ENCODE measurements around the gene NTN1.

NTN1 gene

DNA sequence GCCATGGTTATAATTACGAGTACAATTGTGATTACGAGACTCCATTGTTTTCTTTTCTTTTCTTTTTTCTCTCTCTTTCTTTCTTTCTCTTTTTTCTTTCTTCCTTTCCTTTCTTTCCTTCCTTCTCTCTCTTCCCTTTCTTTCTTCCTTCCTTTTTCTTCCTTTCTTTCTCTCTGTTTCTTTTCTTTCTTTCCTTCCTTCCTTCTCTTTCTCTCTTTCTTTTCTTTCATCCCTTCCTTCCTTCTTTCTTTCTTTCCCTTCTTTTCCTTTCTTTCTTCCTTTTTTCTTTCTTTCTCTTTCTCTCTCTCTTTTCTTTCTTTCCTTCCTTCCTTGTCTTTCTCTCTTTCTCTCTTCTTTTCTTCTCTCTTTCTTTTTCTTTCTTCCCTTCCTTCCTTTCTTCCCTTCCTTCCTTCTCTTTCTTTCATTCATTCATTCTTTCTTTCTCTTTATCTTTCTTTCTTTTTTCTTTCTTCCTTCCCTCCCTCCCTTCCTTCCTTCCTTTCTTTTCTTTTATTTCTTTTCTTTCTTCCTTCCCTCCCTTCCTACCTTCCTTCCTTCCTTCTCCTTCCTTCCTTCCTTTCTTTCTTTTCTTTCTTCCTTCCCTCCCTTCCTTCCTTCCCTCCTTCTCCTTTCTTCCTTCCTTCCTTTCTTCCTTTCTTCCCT, 14.1 kb upstream of the NTN1 start:
- DNase-seq (ENCODE audit: low read depth), result no peak
- no peak overlapping the region for H3K4me3 ChIP-seq (replicated peaks; ENCODE audit: low read depth, low read length)
- TF ChIP-seq, protein P1, sequence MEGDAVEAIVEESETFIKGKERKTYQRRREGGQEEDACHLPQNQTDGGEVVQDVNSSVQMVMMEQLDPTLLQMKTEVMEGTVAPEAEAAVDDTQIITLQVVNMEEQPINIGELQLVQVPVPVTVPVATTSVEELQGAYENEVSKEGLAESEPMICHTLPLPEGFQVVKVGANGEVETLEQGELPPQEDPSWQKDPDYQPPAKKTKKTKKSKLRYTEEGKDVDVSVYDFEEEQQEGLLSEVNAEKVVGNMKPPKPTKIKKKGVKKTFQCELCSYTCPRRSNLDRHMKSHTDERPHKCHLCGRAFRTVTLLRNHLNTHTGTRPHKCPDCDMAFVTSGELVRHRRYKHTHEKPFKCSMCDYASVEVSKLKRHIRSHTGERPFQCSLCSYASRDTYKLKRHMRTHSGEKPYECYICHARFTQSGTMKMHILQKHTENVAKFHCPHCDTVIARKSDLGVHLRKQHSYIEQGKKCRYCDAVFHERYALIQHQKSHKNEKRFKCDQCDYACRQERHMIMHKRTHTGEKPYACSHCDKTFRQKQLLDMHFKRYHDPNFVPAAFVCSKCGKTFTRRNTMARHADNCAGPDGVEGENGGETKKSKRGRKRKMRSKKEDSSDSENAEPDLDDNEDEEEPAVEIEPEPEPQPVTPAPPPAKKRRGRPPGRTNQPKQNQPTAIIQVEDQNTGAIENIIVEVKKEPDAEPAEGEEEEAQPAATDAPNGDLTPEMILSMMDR (IDR thresholded peaks at IDR 0.05; ENCODE audit: low read length, missing control alignments), result no peak

DNA sequence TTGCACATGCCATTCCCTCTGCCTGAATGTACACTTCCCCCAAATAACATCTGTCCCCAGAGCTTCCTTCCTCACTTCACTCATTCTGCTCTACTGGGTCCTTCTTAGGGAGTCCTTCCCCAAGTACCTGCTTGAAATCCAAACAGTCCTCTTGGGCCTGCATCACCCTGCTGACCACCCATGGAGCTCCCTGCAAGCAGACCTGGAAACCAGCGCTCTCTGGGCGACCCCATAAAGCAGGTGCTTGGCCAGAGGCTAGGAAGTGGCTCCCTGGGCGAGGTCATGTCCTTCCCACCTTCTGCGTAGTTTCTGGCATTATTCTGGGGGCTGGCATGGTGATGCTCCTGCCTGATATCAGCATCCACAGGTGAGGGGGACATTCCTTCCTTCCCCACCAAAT, 12.2 kb upstream of the NTN1 start:
- no peak for DNase-seq (ENCODE audit: low read depth)
- TF ChIP-seq, protein P1 (IDR thresholded peaks at IDR 0.05; ENCODE audit: low read length, missing control alignments), result no peak
- H3K4me3 ChIP-seq (replicated peaks; ENCODE audit: low read depth, low read length), result no peak overlapping the region

DNA sequence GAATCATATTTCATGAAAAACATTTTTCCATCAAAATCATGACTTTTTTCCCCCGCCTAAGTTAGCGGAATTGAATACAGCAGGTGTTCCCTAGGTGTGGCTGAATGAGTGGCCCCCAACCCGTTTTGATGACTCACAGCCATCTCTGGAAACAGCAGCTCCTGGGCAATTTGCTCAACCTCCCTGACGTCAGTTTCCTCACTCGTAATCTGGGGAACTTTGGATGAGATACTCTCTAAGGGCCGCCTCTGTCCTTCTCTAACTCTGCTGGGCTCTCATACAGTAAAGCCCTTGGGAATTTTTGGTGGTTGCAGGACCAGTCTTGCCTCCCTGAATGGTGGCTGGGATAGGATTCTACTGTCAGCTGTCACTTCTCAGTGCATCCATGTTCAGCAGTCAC, 11.6 kb upstream of the NTN1 start:
- no peak for DNase-seq (ENCODE audit: low read depth)
- TF ChIP-seq, protein P1 (IDR thresholded peaks at IDR 0.05; ENCODE audit: low read length, missing control alignments), result no peak
- H3K4me3 ChIP-seq (replicated peaks; ENCODE audit: low read depth, low read length), result no peak overlapping the region

DNA sequence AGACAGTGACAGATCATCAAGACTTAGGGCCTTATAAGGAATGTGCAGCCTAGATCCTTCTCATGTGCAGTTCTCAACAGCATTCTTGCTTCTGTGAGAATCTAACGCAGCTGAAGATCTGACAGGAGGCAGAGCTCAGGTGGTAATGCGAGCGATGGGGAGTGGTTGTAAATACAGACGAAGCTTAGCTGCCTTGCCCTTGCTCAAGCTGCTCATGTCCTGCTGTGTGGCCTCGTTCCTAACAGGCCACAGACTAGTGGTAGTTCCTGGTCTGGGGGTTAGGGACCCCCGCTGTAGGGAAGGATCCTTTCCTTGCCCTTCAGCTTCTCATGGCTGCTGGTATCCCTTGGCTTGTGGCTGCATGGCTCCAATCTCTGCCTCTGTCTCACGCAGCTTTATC, 10.3 kb upstream of the NTN1 start:
- H3K4me3 ChIP-seq (replicated peaks; ENCODE audit: low read depth, low read length), result no peak overlapping the region
- no peak for DNase-seq (ENCODE audit: low read depth)
- TF ChIP-seq, protein P1 (IDR thresholded peaks at IDR 0.05; ENCODE audit: low read length, missing control alignments), result no peak

DNA sequence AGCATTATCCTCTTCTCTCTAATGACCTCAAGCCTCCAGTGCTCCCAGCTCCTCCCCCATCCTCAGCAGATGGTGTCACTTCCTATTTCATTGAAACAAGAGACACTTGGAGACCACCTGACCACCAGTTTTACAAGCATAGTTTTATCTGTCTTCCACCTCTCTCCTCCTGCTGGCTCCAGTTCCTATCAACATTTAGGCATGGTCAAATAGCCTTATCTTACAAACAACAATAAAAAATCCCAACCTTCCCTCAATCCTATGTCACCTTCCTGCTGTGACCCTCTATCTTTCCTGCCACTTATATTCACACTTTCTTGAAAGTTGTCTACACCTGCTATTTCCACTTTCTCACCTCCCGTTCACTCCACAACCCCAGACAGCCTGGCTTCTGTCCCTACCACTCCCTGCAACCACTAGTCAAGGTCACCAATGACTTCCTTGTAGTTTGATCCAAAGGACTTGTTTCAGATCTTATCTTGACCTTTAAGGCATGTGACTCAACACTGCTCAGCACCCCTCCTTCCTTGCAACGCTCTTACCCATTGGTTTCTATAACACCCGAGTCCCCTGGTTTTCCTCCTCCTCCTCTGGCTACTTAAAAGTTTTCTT, 4.3 kb upstream of the NTN1 start:
- H3K4me3 ChIP-seq (replicated peaks; ENCODE audit: low read depth, low read length), result no peak overlapping the region
- no peak for DNase-seq (ENCODE audit: low read depth)
- TF ChIP-seq, protein P1 (IDR thresholded peaks at IDR 0.05; ENCODE audit: low read length, missing control alignments), result no peak

DNA sequence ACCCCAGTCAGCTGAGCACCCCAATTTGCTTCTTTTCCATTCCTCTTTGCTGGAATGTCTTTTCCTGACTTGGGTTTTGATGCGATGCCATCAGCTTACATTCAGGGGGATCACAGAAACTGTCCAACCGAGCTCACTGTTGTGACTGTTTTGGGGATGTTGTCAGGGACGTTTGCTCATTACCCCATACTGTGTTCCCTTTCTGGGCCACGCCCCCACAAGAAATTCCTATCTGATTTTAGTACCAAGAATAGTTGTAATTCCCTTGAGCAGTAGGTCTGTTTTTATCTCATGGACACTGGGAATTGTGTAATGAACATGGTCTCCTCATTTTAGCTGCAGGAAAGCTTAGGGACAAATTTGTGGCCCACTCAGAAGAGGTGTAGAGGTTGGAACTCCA, 2.6 kb upstream of the NTN1 start:
- DNase-seq (ENCODE audit: low read depth), result no peak
- no peak overlapping the region for H3K4me3 ChIP-seq (replicated peaks; ENCODE audit: low read depth, low read length)
- TF ChIP-seq, protein P1 (IDR thresholded peaks at IDR 0.05; ENCODE audit: low read length, missing control alignments), result no peak

All from fibroblast of pulmonary artery (primary cell).